ENCODE measurements around the gene DTX2. TPM values are rescaled to one million over a fixed set of nuclear protein-coding genes. Genes with fewer than 3 reads are reported as not detected.
"Not testable (repeated sequence)": the region's sequence is repeated elsewhere in the genome, so short reads cannot be mapped to it uniquely, and the experiment has no call there.

The DTX2 gene
- total and polyA plus RNA-seq, 9 donors = 5.2 to 11.3 (median 8.0) TPM

GRCh38 chr7:76442664-76443446 lies 18.7 kb upstream of the DTX2 start:
- DNase-seq; H3K9me3 ChIP-seq (replicated peaks; ENCODE audit: control insufficient read depth, low read depth, low read length); H3K4me1 ChIP-seq (ENCODE audit: control insufficient read depth, insufficient read depth, low read length); H3K27ac ChIP-seq (ENCODE audit: low read length); H3K27me3 ChIP-seq (ENCODE audit: control insufficient read depth, insufficient read depth, low read length); H3K36me3 ChIP-seq (ENCODE audit: control insufficient read depth, insufficient read depth, low read length); H3K4me3 ChIP-seq (ENCODE audit: low read length): not testable (repeated sequence)
- no CpG with 5 or more reads among the region's 5 CpGs for WGBS (ENCODE audit: insufficient coverage)

- not testable (repeated sequence) for DNase-seq; H3K9me3 ChIP-seq (replicated peaks; ENCODE audit: control insufficient read depth, low read depth, low read length); H3K27ac ChIP-seq (ENCODE audit: low read length); H3K36me3 ChIP-seq (ENCODE audit: control insufficient read depth, insufficient read depth, low read length); H3K27me3 ChIP-seq (ENCODE audit: control insufficient read depth, insufficient read depth, low read length); H3K4me3 ChIP-seq (ENCODE audit: low read length); H3K4me1 ChIP-seq (ENCODE audit: control insufficient read depth, insufficient read depth, low read length)
- WGBS (ENCODE audit: insufficient coverage) = no CpG with 5 or more reads among the region's 12 CpGs
Measured at GRCh38 chr7:76443846-76444245, 17.7 kb upstream of the DTX2 start.

- not testable (repeated sequence) for H3K4me1 ChIP-seq (ENCODE audit: control insufficient read depth, insufficient read depth, low read length); H3K4me3 ChIP-seq (ENCODE audit: low read length); H3K9me3 ChIP-seq (replicated peaks; ENCODE audit: control insufficient read depth, low read depth, low read length); H3K36me3 ChIP-seq (ENCODE audit: control insufficient read depth, insufficient read depth, low read length); H3K27me3 ChIP-seq (ENCODE audit: control insufficient read depth, insufficient read depth, low read length)
- WGBS (ENCODE audit: insufficient coverage) = no CpG with 5 or more reads among the region's 5 CpGs
- peak; percentile 81 for DNase-seq
- H3K27ac ChIP-seq (ENCODE audit: low read length) = peak overlapping the region; percentile 4
Measured at GRCh38 chr7:76445577-76446008, 15.9 kb upstream of the DTX2 start.

- H3K4me1 ChIP-seq (ENCODE audit: control insufficient read depth, insufficient read depth, low read length); H3K27me3 ChIP-seq (ENCODE audit: control insufficient read depth, insufficient read depth, low read length); H3K27ac ChIP-seq (ENCODE audit: low read length); DNase-seq; H3K9me3 ChIP-seq (replicated peaks; ENCODE audit: control insufficient read depth, low read depth, low read length); H3K4me3 ChIP-seq (ENCODE audit: low read length); H3K36me3 ChIP-seq (ENCODE audit: control insufficient read depth, insufficient read depth, low read length): not testable (repeated sequence)
- no CpG with 5 or more reads among the region's 4 CpGs for WGBS (ENCODE audit: insufficient coverage)
Measured at GRCh38 chr7:76457017-76457416, 4.5 kb upstream of the DTX2 start.

GRCh38 chr7:76458504-76458903 lies 3.0 kb upstream of the DTX2 start:
- not testable (repeated sequence) for H3K9me3 ChIP-seq (replicated peaks; ENCODE audit: control insufficient read depth, low read depth, low read length); H3K4me1 ChIP-seq (ENCODE audit: control insufficient read depth, insufficient read depth, low read length); H3K4me3 ChIP-seq (ENCODE audit: low read length); H3K27ac ChIP-seq (ENCODE audit: low read length); H3K36me3 ChIP-seq (ENCODE audit: control insufficient read depth, insufficient read depth, low read length); H3K27me3 ChIP-seq (ENCODE audit: control insufficient read depth, insufficient read depth, low read length); DNase-seq
- WGBS (ENCODE audit: insufficient coverage) = no CpG with 5 or more reads among the region's 4 CpGs

- not testable (repeated sequence) for H3K27ac ChIP-seq (ENCODE audit: low read length); H3K9me3 ChIP-seq (replicated peaks; ENCODE audit: control insufficient read depth, low read depth, low read length); H3K36me3 ChIP-seq (ENCODE audit: control insufficient read depth, insufficient read depth, low read length); H3K4me1 ChIP-seq (ENCODE audit: control insufficient read depth, insufficient read depth, low read length); DNase-seq; H3K27me3 ChIP-seq (ENCODE audit: control insufficient read depth, insufficient read depth, low read length); H3K4me3 ChIP-seq (ENCODE audit: low read length)
- no CpG with 5 or more reads among the region's 20 CpGs for WGBS (ENCODE audit: insufficient coverage)
Measured at GRCh38 chr7:76460767-76461166, 742 bp upstream of the DTX2 start.

- not testable (repeated sequence) for H3K27me3 ChIP-seq (ENCODE audit: control insufficient read depth, insufficient read depth, low read length); H3K36me3 ChIP-seq (ENCODE audit: control insufficient read depth, insufficient read depth, low read length); H3K9me3 ChIP-seq (replicated peaks; ENCODE audit: control insufficient read depth, low read depth, low read length); DNase-seq; H3K4me3 ChIP-seq (ENCODE audit: low read length); H3K4me1 ChIP-seq (ENCODE audit: control insufficient read depth, insufficient read depth, low read length); H3K27ac ChIP-seq (ENCODE audit: low read length)
- WGBS (ENCODE audit: insufficient coverage) = no CpG with 5 or more reads among the region's 17 CpGs
Measured at GRCh38 chr7:76462271-76462882, 868 bp downstream of the DTX2 start.

GRCh38 chr7:76464959-76465358 lies 3.5 kb downstream of the DTX2 start:
- H3K4me3 ChIP-seq (ENCODE audit: low read length); DNase-seq; H3K9me3 ChIP-seq (replicated peaks; ENCODE audit: control insufficient read depth, low read depth, low read length); H3K27ac ChIP-seq (ENCODE audit: low read length); H3K4me1 ChIP-seq (ENCODE audit: control insufficient read depth, insufficient read depth, low read length); H3K36me3 ChIP-seq (ENCODE audit: control insufficient read depth, insufficient read depth, low read length); H3K27me3 ChIP-seq (ENCODE audit: control insufficient read depth, insufficient read depth, low read length): not testable (repeated sequence)
- no CpG with 5 or more reads among the region's 5 CpGs for WGBS (ENCODE audit: insufficient coverage)

- H3K36me3 ChIP-seq (ENCODE audit: control insufficient read depth, insufficient read depth, low read length); DNase-seq; H3K27me3 ChIP-seq (ENCODE audit: control insufficient read depth, insufficient read depth, low read length); H3K4me1 ChIP-seq (ENCODE audit: control insufficient read depth, insufficient read depth, low read length); H3K9me3 ChIP-seq (replicated peaks; ENCODE audit: control insufficient read depth, low read depth, low read length); H3K4me3 ChIP-seq (ENCODE audit: low read length); H3K27ac ChIP-seq (ENCODE audit: low read length): not testable (repeated sequence)
- no CpG with 5 or more reads among the region's 8 CpGs for WGBS (ENCODE audit: insufficient coverage)
Measured at GRCh38 chr7:76465950-76466349, 4.4 kb downstream of the DTX2 start.

- H3K27me3 ChIP-seq (ENCODE audit: control insufficient read depth, insufficient read depth, low read length); H3K4me1 ChIP-seq (ENCODE audit: control insufficient read depth, insufficient read depth, low read length); DNase-seq; H3K4me3 ChIP-seq (ENCODE audit: low read length); H3K36me3 ChIP-seq (ENCODE audit: control insufficient read depth, insufficient read depth, low read length); H3K9me3 ChIP-seq (replicated peaks; ENCODE audit: control insufficient read depth, low read depth, low read length); H3K27ac ChIP-seq (ENCODE audit: low read length): not testable (repeated sequence)
- WGBS (ENCODE audit: insufficient coverage) = 93% methylated on average over 3 of the region's 14 CpGs
Measured at GRCh38 chr7:76467743-76468404, 6.4 kb downstream of the DTX2 start.

Data from muscle of leg (tissue), 11 donors.